Keratinocyte (primary cell): ENCODE results near the gene LSAMP. TPM values are rescaled to one million over a fixed set of nuclear protein-coding genes. Genes with fewer than 3 reads are reported as not detected.

Experiments used
- DNase-seq: peaks from one replicate; pipeline ENCODE4 v3.0.0-alpha.2; 2011; ENCODE audit warnings: low read depth, missing footprints, low spot score
- FAIRE-seq: peaks from 2 replicates; lab custom pipeline; 2011; peaks lifted over from hg19 to GRCh38; lab: Jason Lieb, UNC
- H2AFZ ChIP-seq: 2 replicates; pipeline ENCODE4 v1.6.0; 2012; ENCODE audit warnings: low read length, control low read depth, inconsistent platforms; ENCODE audit not compliant: control insufficient read depth
- H3K27ac ChIP-seq: 2 replicates; pipeline ENCODE4 v1.5.1; 2011; ENCODE audit warnings: low read length; ENCODE audit not compliant: control insufficient read depth, insufficient read depth
- H3K27me3 ChIP-seq: 3 replicates; pipeline ENCODE4 v1.6.0; 2011; ENCODE audit warnings: low read length; ENCODE audit not compliant: control insufficient read depth, insufficient read depth; ENCODE audit errors: extremely low read depth
- H3K36me3 ChIP-seq, 2 experiments: 2 replicates in 1 of 2; 3 replicates in 1 of 2; pipeline ENCODE4 v1.5.1; 2011; ENCODE audit warnings: low read length in 2 of 2, mild to moderate bottlenecking in 1 of 2; ENCODE audit not compliant: control insufficient read depth in 2 of 2, insufficient read depth in 2 of 2; ENCODE audit errors: extremely low read depth in 1 of 2
- H3K4me1 ChIP-seq: 3 replicates; pipeline ENCODE4 v1.5.1; 2011; ENCODE audit warnings: low read length; ENCODE audit not compliant: control insufficient read depth, insufficient read depth; ENCODE audit errors: extremely low read depth
- H3K4me2 ChIP-seq: 3 replicates; pipeline ENCODE4 v1.6.0; 2011; ENCODE audit warnings: low read depth, low read length; ENCODE audit not compliant: control insufficient read depth, insufficient read depth; ENCODE audit errors: extremely low read depth
- H3K4me3 ChIP-seq, 3 experiments: fragments of 200-600 bp in 1 of 3; sonication (generic) in 1 of 3; 2 replicates in 2 of 3; 3 replicates in 1 of 3; pipeline ENCODE4 v1.5.1; 2011 to 2016; ENCODE audit warnings: low read length in 3 of 3, mild to moderate bottlenecking in 3 of 3, control low read depth in 2 of 3, inconsistent platforms in 1 of 3, low read depth in 1 of 3, mixed read lengths in 1 of 3, mixed run types in 1 of 3, moderate library complexity in 1 of 3; ENCODE audit not compliant: control insufficient read depth in 2 of 3, insufficient read depth in 2 of 3; ENCODE audit errors: extremely low read depth in 1 of 3
- H3K79me2 ChIP-seq: 2 replicates; pipeline ENCODE4 v1.6.0; 2012; ENCODE audit warnings: low read length; ENCODE audit not compliant: control insufficient read depth, insufficient read depth
- H3K9ac ChIP-seq: 3 replicates; pipeline ENCODE4 v1.6.0; 2011; ENCODE audit warnings: low read length; ENCODE audit not compliant: control insufficient read depth, insufficient read depth; ENCODE audit errors: extremely low read depth
- H3K9me1 ChIP-seq: 3 replicates; pipeline ENCODE4 v1.6.0; 2011; ENCODE audit warnings: low read length; ENCODE audit not compliant: control insufficient read depth, insufficient read depth; ENCODE audit errors: extremely low read depth
- H3K9me3 ChIP-seq: 2 replicates; pipeline ENCODE4 v1.5.1; 2012; ENCODE audit warnings: low read depth, low read length; ENCODE audit not compliant: control insufficient read depth
- H4K20me1 ChIP-seq: 3 replicates; pipeline ENCODE4 v1.6.0; 2011; ENCODE audit warnings: low read length; ENCODE audit not compliant: control insufficient read depth, insufficient read depth; ENCODE audit errors: extremely low read depth
- EZH2 ChIP-seq: IDR thresholded peaks from one replicate; pipeline ENCODE4 v1.6.1; 2012; ENCODE audit warnings: inconsistent platforms, mild to moderate bottlenecking, low read length, moderate library complexity
- dilution Hi-C: fragments of 300-500 bp; cut with MboI; formaldehyde crosslinking; loops from one replicate; pipeline ENCODE4 v1.7.0; 2020; ENCODE audit warnings: low sequenced_read_pairs; ENCODE audit not compliant: extremely low pct_ligation_motif_present
- polyA plus RNA-seq, 5 experiments: library from polyadenylated mRNA; depleted of rRNA in 3 of 5; stranded (reverse) in 3 of 5; stranded (forward) in 1 of 5; unstranded in 1 of 5; fragments of >200 nt; gene quantifications; 1 replicate in 1 of 5; 2 replicates in 3 of 5; 3 replicates in 1 of 5; pipeline versions ENCODE4 v1.2.1 to v1.2.3, GENCODE V29; 2011 to 2012; ENCODE audit warnings: missing spikeins in 2 of 5, low read depth in 1 of 5, low replicate concordance in 1 of 5
- TF ChIP-seq, protein P1 (sequence below), 3 experiments: IDR thresholded peaks in 1 of 3; conservative IDR thresholded peaks in 1 of 3; optimal IDR thresholded peaks in 1 of 3; 2 replicates in 2 of 3; 3 replicates in 1 of 3; pipeline versions ENCODE3 to v1.5.1; 2011; ENCODE audit warnings: low read length in 3 of 3, mild to moderate bottlenecking in 3 of 3, moderate library complexity in 2 of 3, control low read depth in 1 of 3, inconsistent platforms in 1 of 3; ENCODE audit not compliant: insufficient read depth in 2 of 3; ENCODE audit errors: extremely low read depth in 1 of 3

The LSAMP gene
- polyA plus RNA-seq, 1 donor (not counting 4 experiments of a cell fraction or from before 2014, with no cell fraction given), result 0.12 TPM

DNA sequence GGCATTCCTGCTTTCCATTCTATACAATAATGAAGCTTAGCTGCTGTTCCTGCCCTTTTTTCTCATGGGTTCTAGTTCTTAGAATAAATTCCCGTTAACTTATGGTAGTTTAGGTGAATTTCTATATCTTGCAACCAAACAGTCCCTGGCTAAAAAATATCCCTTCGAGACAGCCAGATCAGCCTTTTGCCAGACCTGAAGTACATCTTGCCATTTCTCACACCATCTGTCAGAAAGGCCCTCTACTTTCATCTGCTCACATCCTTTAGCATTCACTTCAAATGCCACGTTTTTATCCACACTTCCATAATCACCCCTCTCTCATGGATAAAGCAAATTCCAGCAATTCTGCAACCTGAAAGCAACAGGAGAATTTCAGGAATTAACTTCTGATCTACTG, 676.6 kb downstream of the LSAMP start:
- H3K79me2 ChIP-seq, result no peaks in the 10 kb centered on the region
- no peaks in the 10 kb centered on the region for H3K27me3 ChIP-seq
- DNase-seq, result no peak
- TF ChIP-seq EZH2, result no peak
- TF ChIP-seq, protein P1, sequence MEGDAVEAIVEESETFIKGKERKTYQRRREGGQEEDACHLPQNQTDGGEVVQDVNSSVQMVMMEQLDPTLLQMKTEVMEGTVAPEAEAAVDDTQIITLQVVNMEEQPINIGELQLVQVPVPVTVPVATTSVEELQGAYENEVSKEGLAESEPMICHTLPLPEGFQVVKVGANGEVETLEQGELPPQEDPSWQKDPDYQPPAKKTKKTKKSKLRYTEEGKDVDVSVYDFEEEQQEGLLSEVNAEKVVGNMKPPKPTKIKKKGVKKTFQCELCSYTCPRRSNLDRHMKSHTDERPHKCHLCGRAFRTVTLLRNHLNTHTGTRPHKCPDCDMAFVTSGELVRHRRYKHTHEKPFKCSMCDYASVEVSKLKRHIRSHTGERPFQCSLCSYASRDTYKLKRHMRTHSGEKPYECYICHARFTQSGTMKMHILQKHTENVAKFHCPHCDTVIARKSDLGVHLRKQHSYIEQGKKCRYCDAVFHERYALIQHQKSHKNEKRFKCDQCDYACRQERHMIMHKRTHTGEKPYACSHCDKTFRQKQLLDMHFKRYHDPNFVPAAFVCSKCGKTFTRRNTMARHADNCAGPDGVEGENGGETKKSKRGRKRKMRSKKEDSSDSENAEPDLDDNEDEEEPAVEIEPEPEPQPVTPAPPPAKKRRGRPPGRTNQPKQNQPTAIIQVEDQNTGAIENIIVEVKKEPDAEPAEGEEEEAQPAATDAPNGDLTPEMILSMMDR (optimal IDR thresholded peaks at IDR 0.05 in 1 of 3, IDR thresholded peaks at IDR 0.05 in 1 of 3, conservative IDR thresholded peaks at IDR 0.05 in 1 of 3; ENCODE audit: extremely low read depth in 1 of 3, insufficient read depth in 2 of 3, low read length in 3 of 3), result no peak
- H3K9ac ChIP-seq, result no peak overlapping the region
- dilution Hi-C loops, result no loop called here
- H2AFZ ChIP-seq, result no peak overlapping the region
- no peaks in the 10 kb centered on the region for H3K4me1 ChIP-seq
- H3K36me3 ChIP-seq, result no peaks in the 10 kb centered on the region
- no peak overlapping the region for H3K4me2 ChIP-seq
- no peaks in the 10 kb centered on the region for H4K20me1 ChIP-seq
- no peak overlapping the region for H3K4me3 ChIP-seq
- H3K9me3 ChIP-seq, result no peaks in the 10 kb centered on the region
- H3K27ac ChIP-seq, result no peak overlapping the region
- FAIRE-seq, result no peak
- no peaks in the 10 kb centered on the region for H3K9me1 ChIP-seq

GRCh38 chr3:115766587-115767482, 678.5 kb downstream of the LSAMP start:
- no peaks in the 10 kb centered on the region for H4K20me1 ChIP-seq
- dilution Hi-C loops, result no loop called here

More at GRCh38 chr3:115766587-115767482, 678.5 kb downstream of the LSAMP start:
- Histone ChIP-seq H3K4me2 (no peak overlapping the region), H3K36me3 (no peaks in the 10 kb centered on the region), H3K9me1 (no peaks in the 10 kb centered on the region), H3K27ac (no peak overlapping the region), H3K27me3 (no peaks in the 10 kb centered on the region), H2AFZ (no peak overlapping the region), H3K4me3 (no peak overlapping the region), H3K9me3 (no peaks in the 10 kb centered on the region), H3K79me2 (no peaks in the 10 kb centered on the region), H3K4me1 (no peaks in the 10 kb centered on the region), H3K9ac (no peak overlapping the region)
- DNase-seq, result no peak
- TF ChIP-seq, protein P1 (optimal IDR thresholded peaks at IDR 0.05 in 1 of 3, IDR thresholded peaks at IDR 0.05 in 1 of 3, conservative IDR thresholded peaks at IDR 0.05 in 1 of 3; ENCODE audit: extremely low read depth in 1 of 3, insufficient read depth in 2 of 3, low read length in 3 of 3), result no peak
- no peak for TF ChIP-seq EZH2
- no peak for FAIRE-seq
